WTC11 (cell line): Measurements from ENCODE around the gene ITPRIP. TPM values are rescaled to one million over a fixed set of nuclear protein-coding genes. Genes with fewer than 3 reads are reported as not detected.
A peak's percentile ranks its signal among the peaks of the same experiment; 100 is the strongest.

Experiments used
- ATAC-seq: fragments of 200-7000 bp; cut with Tn5 transposase; 2 replicates; pipeline ENCODE4 v1.10.0; 2021; ENCODE audit warnings: mild to moderate bottlenecking, moderate library complexity
- CTCF ChIA-PET: fragments of 300-600 bp; sonication (Branson Sonifier 250); formaldehyde crosslinking; loops from one replicate; lab custom pipeline; 2021; ENCODE audit warnings: antibody characterized with exemption; lab: Charles Lee
- POLR2A ChIA-PET: fragments of 350-600 bp; sonication (Branson Sonifier 250); formaldehyde crosslinking; loops from one replicate; lab custom pipeline; 2021; ENCODE audit warnings: antibody characterized with exemption; lab: Charles Lee
- DNase-seq: peaks from one replicate; pipeline ENCODE4 v3.0.0; 2021; ENCODE audit warnings: low spot score
- H3K27ac Mint-ChIP-seq: 2 replicates; pipeline ENCODE4 v1.8.0; 2021; ENCODE audit warnings: mixed read lengths
- H3K27me3 Mint-ChIP-seq: 2 replicates; pipeline ENCODE4 v1.8.0; 2021; ENCODE audit warnings: low read depth, mild to moderate bottlenecking, moderate library complexity, mixed read lengths
- H3K36me3 Mint-ChIP-seq: 2 replicates; pipeline ENCODE4 v1.8.0; 2021; ENCODE audit warnings: mixed read lengths
- H3K4me1 Mint-ChIP-seq: 2 replicates; pipeline ENCODE4 v1.8.0; 2022; ENCODE audit warnings: mixed read lengths
- H3K4me3 Mint-ChIP-seq: 2 replicates; pipeline ENCODE4 v1.8.0; 2021; ENCODE audit warnings: mild to moderate bottlenecking, moderate library complexity, mixed read lengths
- H3K9me3 Mint-ChIP-seq: 2 replicates; pipeline ENCODE4 v1.8.0; 2021; ENCODE audit warnings: mixed read lengths
- CDX4 ChIP-seq: fragments of 250-450 bp; sonication (Bioruptor Pico); IDR thresholded peaks from 2 replicates; pipeline ENCODE4 v1.9.0; 2021; ENCODE audit warnings: moderate library complexity, mild to moderate bottlenecking, inconsistent platforms, borderline replicate concordance
- GRHL2 ChIP-seq: fragments of 250-450 bp; sonication (Bioruptor Pico); IDR thresholded peaks from 2 replicates; pipeline ENCODE4 v1.8.0; 2022; ENCODE audit warnings: mild to moderate bottlenecking, moderate library complexity; ENCODE audit not compliant: insufficient replicate concordance, severe bottlenecking
- JUN ChIP-seq: sonication (generic); formaldehyde crosslinking; IDR thresholded peaks from 2 replicates; pipeline ENCODE4 v1.8.0; 2023; ENCODE audit warnings: mild to moderate bottlenecking, missing genetic modification reagents
- KAT7 ChIP-seq: sonication (generic); formaldehyde crosslinking; IDR thresholded peaks from 2 replicates; pipeline ENCODE4 v1.8.1; 2023; ENCODE audit warnings: missing genetic modification reagents, mild to moderate bottlenecking, borderline replicate concordance
- MYBL2 ChIP-seq: sonication (generic); formaldehyde crosslinking; IDR thresholded peaks from 2 replicates; pipeline ENCODE4 v1.8.1; 2023; ENCODE audit warnings: mild to moderate bottlenecking, moderate library complexity, missing genetic modification reagents
- NFATC4 ChIP-seq: fragments of 250-450 bp; sonication (Bioruptor Pico); IDR thresholded peaks from 2 replicates; pipeline ENCODE4 v1.9.0; 2021; ENCODE audit warnings: mild to moderate bottlenecking
- NFYB ChIP-seq: sonication (generic); formaldehyde crosslinking; conservative IDR thresholded peaks from 2 replicates; pipeline ENCODE4 v1.8.0; 2022; ENCODE audit warnings: low read depth, missing genetic modification reagents
- NR1H2 ChIP-seq: sonication (generic); formaldehyde crosslinking; IDR thresholded peaks from 2 replicates; pipeline ENCODE4 v1.9.0; 2021; ENCODE audit warnings: mild to moderate bottlenecking, moderate library complexity, missing genetic modification reagents
- PRDM15 ChIP-seq: sonication (generic); formaldehyde crosslinking; IDR thresholded peaks from 2 replicates; pipeline ENCODE4 v1.8.0; 2022; ENCODE audit warnings: missing genetic modification reagents
- SMAD3 ChIP-seq: sonication (generic); formaldehyde crosslinking; IDR thresholded peaks from 2 replicates; pipeline ENCODE4 v1.8.0; 2022; ENCODE audit warnings: missing genetic modification reagents, mild to moderate bottlenecking, borderline replicate concordance
- TCF7 ChIP-seq: sonication (generic); formaldehyde crosslinking; IDR thresholded peaks from 2 replicates; pipeline ENCODE4 v1.8.0; 2022; ENCODE audit warnings: mild to moderate bottlenecking, low read depth, missing genetic modification reagents, moderate library complexity
- TEAD1 ChIP-seq: sonication (generic); formaldehyde crosslinking; IDR thresholded peaks from 2 replicates; pipeline ENCODE4 v1.8.0; 2022; ENCODE audit warnings: mild to moderate bottlenecking, missing genetic modification reagents
- TP53 ChIP-seq: sonication (generic); formaldehyde crosslinking; IDR thresholded peaks from 2 replicates; pipeline ENCODE4 v1.8.1; 2023; ENCODE audit warnings: mild to moderate bottlenecking, missing genetic modification reagents
- ZNF219 ChIP-seq: sonication (generic); formaldehyde crosslinking; IDR thresholded peaks from 2 replicates; pipeline ENCODE4 v1.8.0; 2023; ENCODE audit warnings: missing genetic modification reagents, mild to moderate bottlenecking, borderline replicate concordance
- ZNF232 ChIP-seq: sonication (generic); formaldehyde crosslinking; IDR thresholded peaks from 2 replicates; pipeline ENCODE4 v1.8.0; 2022; ENCODE audit warnings: mild to moderate bottlenecking, missing genetic modification reagents
- ZNF317 ChIP-seq: sonication (generic); formaldehyde crosslinking; IDR thresholded peaks from 2 replicates; pipeline ENCODE4 v1.8.1; 2023; ENCODE audit warnings: low read depth, mild to moderate bottlenecking, moderate library complexity, missing genetic modification reagents, borderline replicate concordance
- ZNF423 ChIP-seq: fragments of 250-450 bp; sonication (Bioruptor Pico); IDR thresholded peaks from 2 replicates; pipeline ENCODE4 v2.1.2; 2022; ENCODE audit warnings: mild to moderate bottlenecking, moderate library complexity
- ZNF532 ChIP-seq: fragments of 250-450 bp; sonication (Bioruptor Pico); IDR thresholded peaks from 2 replicates; pipeline ENCODE4 v1.9.0; 2021; ENCODE audit warnings: mild to moderate bottlenecking, borderline replicate concordance
- total RNA-seq: library from RNA; stranded (reverse); gene quantifications from 3 replicates; pipeline ENCODE4 v1.2.3, GENCODE V29; 2021
- TF ChIP-seq, protein P1 (sequence below): sonication (generic); formaldehyde crosslinking; IDR thresholded peaks from 2 replicates; pipeline ENCODE4 v1.8.1; 2022; ENCODE audit warnings: low read depth, missing genetic modification reagents, borderline replicate concordance

ITPRIP gene
- total RNA-seq, 1 experiment from 2014 or later: 16.8 TPM

DNA sequence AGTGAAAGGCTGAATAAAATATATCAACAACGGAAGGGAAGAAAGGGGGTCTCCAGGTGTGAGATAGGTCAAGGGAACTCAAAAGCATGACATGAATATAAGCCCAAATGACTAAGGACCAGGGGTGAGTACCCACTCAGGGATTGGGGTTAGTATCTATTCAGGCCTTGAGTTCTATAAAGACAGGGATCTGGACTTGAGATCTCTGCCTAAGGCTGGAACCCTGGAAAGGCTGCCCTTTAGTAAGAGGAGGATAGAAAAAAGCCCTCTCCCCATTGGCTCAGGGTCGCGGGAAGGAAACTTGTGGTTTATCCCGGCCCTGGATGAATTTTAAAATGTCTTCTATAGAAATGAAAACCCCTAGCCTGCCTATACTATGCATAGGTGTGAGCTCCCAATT, 2.4 kb upstream of the ITPRIP start:
- CTCF ChIA-PET: interaction anchor here (0.9 to 3.3 kb wide), 2 partner anchors 48 to 66 kb away, joined by 3 to 14 read pairs; no protein-coding TSS in a partner anchor
- no peaks in the 10 kb centered on the region for H3K27me3 Mint-ChIP-seq
- POLR2A ChIA-PET: no interaction called here
- H3K4me1 Mint-ChIP-seq: peaks cover 39% of the 10 kb centered on the region
- DNase-seq (no peak), ATAC-seq (no peak)
- 0 out of 2 replicates have a peak overlapping the region, but pooled peaks have one; percentile 6 for H3K4me3 Mint-ChIP-seq
- TF ChIP-seq GRHL2 (no peak), NFATC4 (CRISPR knock-in tag) (no peak), NR1H2 (CRISPR knock-in tag) (no peak), CDX4 (CRISPR knock-in tag) (no peak), ZNF232 (CRISPR knock-in tag) (no peak), ZNF219 (no peak)
- TF ChIP-seq, protein P1, sequence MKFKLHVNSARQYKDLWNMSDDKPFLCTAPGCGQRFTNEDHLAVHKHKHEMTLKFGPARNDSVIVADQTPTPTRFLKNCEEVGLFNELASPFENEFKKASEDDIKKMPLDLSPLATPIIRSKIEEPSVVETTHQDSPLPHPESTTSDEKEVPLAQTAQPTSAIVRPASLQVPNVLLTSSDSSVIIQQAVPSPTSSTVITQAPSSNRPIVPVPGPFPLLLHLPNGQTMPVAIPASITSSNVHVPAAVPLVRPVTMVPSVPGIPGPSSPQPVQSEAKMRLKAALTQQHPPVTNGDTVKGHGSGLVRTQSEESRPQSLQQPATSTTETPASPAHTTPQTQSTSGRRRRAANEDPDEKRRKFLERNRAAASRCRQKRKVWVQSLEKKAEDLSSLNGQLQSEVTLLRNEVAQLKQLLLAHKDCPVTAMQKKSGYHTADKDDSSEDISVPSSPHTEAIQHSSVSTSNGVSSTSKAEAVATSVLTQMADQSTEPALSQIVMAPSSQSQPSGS: no peak
- H3K36me3 Mint-ChIP-seq: no peaks in the 10 kb centered on the region
- H3K9me3 Mint-ChIP-seq: no peaks in the 10 kb centered on the region
- no peak overlapping the region for H3K27ac Mint-ChIP-seq

DNA sequence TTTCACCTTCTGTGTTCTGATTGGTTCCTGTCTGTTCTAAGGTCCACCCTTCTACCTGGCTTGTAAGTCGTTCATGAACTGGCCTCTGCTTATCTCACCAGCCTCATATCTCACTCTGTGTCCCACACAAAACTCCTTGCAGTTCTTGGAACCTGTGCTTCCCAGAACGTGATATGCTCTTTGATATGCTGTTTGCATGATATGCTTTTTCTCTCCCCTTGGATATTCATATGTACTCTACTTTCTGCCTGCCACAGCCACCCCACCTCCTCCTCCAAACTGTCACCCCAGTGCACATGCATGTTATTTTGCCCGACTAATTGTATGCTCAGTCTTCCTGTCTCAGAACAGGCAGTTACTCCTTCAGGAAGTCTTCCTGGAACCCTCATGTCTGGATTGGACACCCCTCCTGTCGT, 1.9 kb upstream of the ITPRIP start:
- ChIA-PET CTCF (interaction anchor here (2.5 to 2.8 kb wide), 4 partner anchors 10 to 65 kb away, joined by 13 to 27 read pairs (median 18); partner anchors contain the start of gene CFAP58), POLR2A (no interaction called here)
- Mint-ChIP-seq H3K27me3 (no peaks in the 10 kb centered on the region), H3K4me1 (peaks cover 44% of the 10 kb centered on the region), H3K4me3 (0 out of 2 replicates have a peak overlapping the region, but pooled peaks have one; percentile 6), H3K27ac (no peak overlapping the region), H3K9me3 (no peaks in the 10 kb centered on the region), H3K36me3 (no peaks in the 10 kb centered on the region)
- DNase-seq (no peak), ATAC-seq (no peak)
- TF ChIP-seq ZNF423 (no peak), PRDM15 (CRISPR knock-in tag) (no peak), SMAD3 (CRISPR knock-in tag) (no peak), NFYB (CRISPR knock-in tag) (no peak), JUN (CRISPR knock-in tag) (no peak), KAT7 (no peak)

- no peaks in the 10 kb centered on the region for H3K36me3 Mint-ChIP-seq
- POLR2A ChIA-PET: interaction anchor here (2.1 kb wide), 1 partner anchor 14 kb away, joined by 14 read pairs; the partner anchor contains the start of gene CFAP58
- peak overlapping the region; percentile 93; the same call in 1 of the 2 replicates for H3K27ac Mint-ChIP-seq
- no peaks in the 10 kb centered on the region for H3K27me3 Mint-ChIP-seq
- no peaks in the 10 kb centered on the region for H3K9me3 Mint-ChIP-seq
- peaks cover 49% of the 10 kb centered on the region for H3K4me1 Mint-ChIP-seq
- peak overlapping the region; percentile 93 for H3K4me3 Mint-ChIP-seq
- DNase-seq (no peak), ATAC-seq (no peak)
- CTCF ChIA-PET: interaction anchor here (0.7 to 2.8 kb wide), 6 partner anchors 7 to 65 kb away, joined by 3 to 27 read pairs (median 18); partner anchors contain the start of gene CFAP58
- no peak for TF ChIP-seq NFATC4 (CRISPR knock-in tag)
- no peak for TF ChIP-seq ZNF532 (CRISPR knock-in tag)
- TF ChIP-seq ZNF232 (CRISPR knock-in tag): no peak
- no peak for TF ChIP-seq MYBL2 (CRISPR knock-in tag)
- TF ChIP-seq TEAD1: no peak
- TF ChIP-seq TP53 (CRISPR knock-in tag): no peak
- no peak for TF ChIP-seq ZNF317
- TF ChIP-seq TCF7 (CRISPR knock-in tag): no peak
These were observed 1.3 kb upstream of the ITPRIP start for GRCh38 chr10:104339469-104340110.
